WTC11 (cell line): ENCODE results near the gene KIF11. TPM values are rescaled to one million over a fixed set of nuclear protein-coding genes. Genes with fewer than 3 reads are reported as not detected.

ENCODE experiments used
- ATAC-seq: fragments of 200-7000 bp; cut with Tn5 transposase; 2 replicates; pipeline ENCODE4 v1.10.0; 2021; ENCODE audit warnings: mild to moderate bottlenecking, moderate library complexity
- CTCF ChIA-PET: fragments of 300-600 bp; sonication (Branson Sonifier 250); formaldehyde crosslinking; loops from one replicate; lab custom pipeline; 2021; ENCODE audit warnings: antibody characterized with exemption; lab: Charles Lee
- POLR2A ChIA-PET: fragments of 350-600 bp; sonication (Branson Sonifier 250); formaldehyde crosslinking; loops from one replicate; lab custom pipeline; 2021; ENCODE audit warnings: antibody characterized with exemption; lab: Charles Lee
- DNase-seq: peaks from one replicate; pipeline ENCODE4 v3.0.0; 2021; ENCODE audit warnings: low spot score
- H3K27ac Mint-ChIP-seq: 2 replicates; pipeline ENCODE4 v1.8.0; 2021; ENCODE audit warnings: mixed read lengths
- H3K27me3 Mint-ChIP-seq: 2 replicates; pipeline ENCODE4 v1.8.0; 2021; ENCODE audit warnings: low read depth, mild to moderate bottlenecking, moderate library complexity, mixed read lengths
- H3K36me3 Mint-ChIP-seq: 2 replicates; pipeline ENCODE4 v1.8.0; 2021; ENCODE audit warnings: mixed read lengths
- H3K4me1 Mint-ChIP-seq: 2 replicates; pipeline ENCODE4 v1.8.0; 2022; ENCODE audit warnings: mixed read lengths
- H3K4me3 Mint-ChIP-seq: 2 replicates; pipeline ENCODE4 v1.8.0; 2021; ENCODE audit warnings: mild to moderate bottlenecking, moderate library complexity, mixed read lengths
- H3K9me3 Mint-ChIP-seq: 2 replicates; pipeline ENCODE4 v1.8.0; 2021; ENCODE audit warnings: mixed read lengths
- AFF4 ChIP-seq: sonication (generic); formaldehyde crosslinking; IDR thresholded peaks from 2 replicates; pipeline ENCODE4 v1.8.1; 2023; ENCODE audit warnings: mild to moderate bottlenecking, missing genetic modification reagents, borderline replicate concordance
- CBFB ChIP-seq: sonication (generic); formaldehyde crosslinking; IDR thresholded peaks from 2 replicates; pipeline ENCODE4 v1.8.1; 2022; ENCODE audit warnings: mild to moderate bottlenecking, low read depth, missing genetic modification reagents
- CREM ChIP-seq: sonication (generic); formaldehyde crosslinking; IDR thresholded peaks from 2 replicates; pipeline ENCODE4 v1.8.1; 2022; ENCODE audit warnings: mild to moderate bottlenecking, missing genetic modification reagents, moderate library complexity
- EMX1 ChIP-seq: fragments of 250-450 bp; sonication (Bioruptor Pico); IDR thresholded peaks from 2 replicates; pipeline ENCODE4 v1.8.0; 2021; ENCODE audit warnings: mild to moderate bottlenecking
- FOXK1 ChIP-seq: sonication (generic); formaldehyde crosslinking; IDR thresholded peaks from 2 replicates; pipeline ENCODE4 v1.8.0; 2022; ENCODE audit warnings: mild to moderate bottlenecking, moderate library complexity, missing genetic modification reagents
- FOXP4 ChIP-seq: sonication (generic); formaldehyde crosslinking; IDR thresholded peaks from 2 replicates; pipeline ENCODE4 v1.8.0; 2022; ENCODE audit warnings: mild to moderate bottlenecking, missing genetic modification reagents
- GABPB1 ChIP-seq: sonication (generic); formaldehyde crosslinking; IDR thresholded peaks from 2 replicates; pipeline ENCODE4 v1.8.1; 2023; ENCODE audit warnings: mild to moderate bottlenecking, missing genetic modification reagents
- MXD4 ChIP-seq: fragments of 250-450 bp; sonication (Bioruptor Pico); IDR thresholded peaks from 2 replicates; pipeline ENCODE4 v1.8.0; 2021; ENCODE audit warnings: mild to moderate bottlenecking, moderate library complexity, borderline replicate concordance
- NFE2L1 ChIP-seq: sonication (generic); formaldehyde crosslinking; IDR thresholded peaks from 2 replicates; pipeline ENCODE4 v1.8.1; 2023; ENCODE audit warnings: missing genetic modification reagents
- OVOL2 ChIP-seq: fragments of 250-450 bp; sonication (Bioruptor Pico); IDR thresholded peaks from 2 replicates; pipeline ENCODE4 v1.9.0; 2021; ENCODE audit warnings: mild to moderate bottlenecking, borderline replicate concordance
- SMAD3 ChIP-seq: sonication (generic); formaldehyde crosslinking; IDR thresholded peaks from 2 replicates; pipeline ENCODE4 v1.8.0; 2022; ENCODE audit warnings: missing genetic modification reagents, mild to moderate bottlenecking, borderline replicate concordance
- SOX15 ChIP-seq: fragments of 250-450 bp; sonication (Bioruptor Pico); IDR thresholded peaks from 2 replicates; pipeline ENCODE4 v1.9.0; 2021; ENCODE audit warnings: mild to moderate bottlenecking
- SP1 ChIP-seq: sonication (generic); formaldehyde crosslinking; conservative IDR thresholded peaks from 2 replicates; pipeline ENCODE4 v1.8.1; 2022; ENCODE audit warnings: missing genetic modification reagents
- TEAD1 ChIP-seq: sonication (generic); formaldehyde crosslinking; IDR thresholded peaks from 2 replicates; pipeline ENCODE4 v1.8.0; 2022; ENCODE audit warnings: mild to moderate bottlenecking, missing genetic modification reagents
- ZMAT4 ChIP-seq: fragments of 250-450 bp; sonication (Bioruptor Pico); IDR thresholded peaks from 2 replicates; pipeline ENCODE4 v1.9.0; 2021; ENCODE audit warnings: mild to moderate bottlenecking
- total RNA-seq: library from RNA; stranded (reverse); gene quantifications from 3 replicates; pipeline ENCODE4 v1.2.3, GENCODE V29; 2021
- TF ChIP-seq, protein P1 (sequence below): sonication (generic); formaldehyde crosslinking; IDR thresholded peaks from 2 replicates; pipeline ENCODE4 v1.8.1; 2023; ENCODE audit warnings: mild to moderate bottlenecking, moderate library complexity, missing genetic modification reagents
- TF ChIP-seq, protein P2 (sequence below): fragments of 250-450 bp; sonication (Bioruptor Pico); conservative IDR thresholded peaks from 2 replicates; pipeline ENCODE4 v1.9.0; 2021; ENCODE audit warnings: mild to moderate bottlenecking
- TF ChIP-seq, protein P3 (sequence below): sonication (generic); formaldehyde crosslinking; conservative IDR thresholded peaks from 2 replicates; pipeline ENCODE4 v1.8.1; 2023; ENCODE audit warnings: mild to moderate bottlenecking, low read depth, missing genetic modification reagents, moderate library complexity

The KIF11 gene
- total RNA-seq, 1 experiment from 2014 or later: 55.7 TPM

GRCh38 chr10:92695679-92696605 is 103.0 kb downstream of the KIF11 start:
- Mint-ChIP-seq H3K4me3 (peak overlapping the region; percentile 73), H3K4me1 (peaks cover 62% of the 10 kb centered on the region), H3K36me3 (peaks cover 2% of the 10 kb centered on the region; the same call in 1 of the 2 replicates), H3K9me3 (no peaks in the 10 kb centered on the region), H3K27ac (no peak overlapping the region), H3K27me3 (peaks cover 98% of the 10 kb centered on the region)
- DNase-seq (peak; percentile 64), ATAC-seq (peak; percentile 19)
- TF ChIP-seq, protein P1, sequence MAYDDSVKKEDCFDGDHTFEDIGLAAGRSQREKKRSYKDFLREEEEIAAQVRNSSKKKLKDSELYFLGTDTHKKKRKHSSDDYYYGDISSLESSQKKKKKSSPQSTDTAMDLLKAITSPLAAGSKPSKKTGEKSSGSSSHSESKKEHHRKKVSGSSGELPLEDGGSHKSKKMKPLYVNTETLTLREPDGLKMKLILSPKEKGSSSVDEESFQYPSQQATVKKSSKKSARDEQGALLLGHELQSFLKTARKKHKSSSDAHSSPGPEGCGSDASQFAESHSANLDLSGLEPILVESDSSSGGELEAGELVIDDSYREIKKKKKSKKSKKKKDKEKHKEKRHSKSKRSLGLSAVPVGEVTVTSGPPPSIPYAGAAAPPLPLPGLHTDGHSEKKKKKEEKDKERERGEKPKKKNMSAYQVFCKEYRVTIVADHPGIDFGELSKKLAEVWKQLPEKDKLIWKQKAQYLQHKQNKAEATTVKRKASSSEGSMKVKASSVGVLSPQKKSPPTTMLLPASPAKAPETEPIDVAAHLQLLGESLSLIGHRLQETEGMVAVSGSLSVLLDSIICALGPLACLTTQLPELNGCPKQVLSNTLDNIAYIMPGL (CRISPR knock-in tag): peak; percentile 44; the same call in 1 of the 2 replicates
- TF ChIP-seq, protein P2, sequence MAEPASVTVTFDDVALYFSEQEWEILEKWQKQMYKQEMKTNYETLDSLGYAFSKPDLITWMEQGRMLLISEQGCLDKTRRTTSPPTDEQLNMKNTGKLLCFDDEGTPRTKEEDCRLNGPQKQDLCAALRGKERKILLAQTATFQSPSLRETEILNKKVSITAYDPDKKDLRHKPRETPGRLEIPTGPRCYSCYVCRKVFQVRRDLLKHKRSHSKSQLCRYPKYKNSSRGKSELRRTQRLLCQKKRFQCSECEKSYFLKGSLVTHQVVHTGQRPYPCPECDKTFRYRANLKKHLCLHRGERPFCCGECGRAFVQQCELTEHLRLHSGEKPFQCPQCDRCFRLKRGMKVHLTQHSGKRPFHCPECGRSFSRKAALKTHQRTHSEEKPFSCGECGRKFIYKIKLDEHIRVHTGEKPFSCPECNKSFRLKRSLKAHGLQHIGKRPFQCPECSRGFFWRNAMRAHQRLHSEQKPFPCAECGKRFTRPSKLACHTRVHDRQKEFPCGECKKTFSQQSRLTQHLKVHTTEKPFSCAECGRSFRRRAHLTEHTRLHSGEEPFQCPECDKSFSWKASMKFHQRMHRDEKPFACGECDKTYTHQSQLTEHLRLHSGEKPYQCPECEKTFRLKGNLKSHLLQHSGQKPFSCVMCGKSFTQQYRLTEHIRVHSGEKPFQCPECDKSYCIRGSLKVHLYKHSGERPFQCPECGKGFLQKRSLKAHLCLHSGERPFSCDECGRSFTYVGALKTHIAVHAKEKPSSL (CRISPR knock-in tag): no peak
- TF ChIP-seq TEAD1 (CRISPR knock-in tag) (no peak), SMAD3 (CRISPR knock-in tag) (0 out of 2 replicates have a peak, but pooled peaks have one; percentile 28)
- TF ChIP-seq, protein P3, sequence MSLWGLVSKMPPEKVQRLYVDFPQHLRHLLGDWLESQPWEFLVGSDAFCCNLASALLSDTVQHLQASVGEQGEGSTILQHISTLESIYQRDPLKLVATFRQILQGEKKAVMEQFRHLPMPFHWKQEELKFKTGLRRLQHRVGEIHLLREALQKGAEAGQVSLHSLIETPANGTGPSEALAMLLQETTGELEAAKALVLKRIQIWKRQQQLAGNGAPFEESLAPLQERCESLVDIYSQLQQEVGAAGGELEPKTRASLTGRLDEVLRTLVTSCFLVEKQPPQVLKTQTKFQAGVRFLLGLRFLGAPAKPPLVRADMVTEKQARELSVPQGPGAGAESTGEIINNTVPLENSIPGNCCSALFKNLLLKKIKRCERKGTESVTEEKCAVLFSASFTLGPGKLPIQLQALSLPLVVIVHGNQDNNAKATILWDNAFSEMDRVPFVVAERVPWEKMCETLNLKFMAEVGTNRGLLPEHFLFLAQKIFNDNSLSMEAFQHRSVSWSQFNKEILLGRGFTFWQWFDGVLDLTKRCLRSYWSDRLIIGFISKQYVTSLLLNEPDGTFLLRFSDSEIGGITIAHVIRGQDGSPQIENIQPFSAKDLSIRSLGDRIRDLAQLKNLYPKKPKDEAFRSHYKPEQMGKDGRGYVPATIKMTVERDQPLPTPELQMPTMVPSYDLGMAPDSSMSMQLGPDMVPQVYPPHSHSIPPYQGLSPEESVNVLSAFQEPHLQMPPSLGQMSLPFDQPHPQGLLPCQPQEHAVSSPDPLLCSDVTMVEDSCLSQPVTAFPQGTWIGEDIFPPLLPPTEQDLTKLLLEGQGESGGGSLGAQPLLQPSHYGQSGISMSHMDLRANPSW: no peak
- ChIA-PET POLR2A (no interaction called here), CTCF (no interaction called here)

- POLR2A ChIA-PET: no interaction called here
- peaks cover 96% of the 10 kb centered on the region for H3K27me3 Mint-ChIP-seq
- H3K9me3 Mint-ChIP-seq: no peaks in the 10 kb centered on the region
- peaks cover 2% of the 10 kb centered on the region; the same call in 1 of the 2 replicates for H3K36me3 Mint-ChIP-seq
- no peak for DNase-seq
- peak overlapping the region; percentile 73 for H3K4me3 Mint-ChIP-seq
- CTCF ChIA-PET: no interaction called here
- peak; percentile 5; the same call in 1 of the 2 replicates for ATAC-seq
- peaks cover 59% of the 10 kb centered on the region for H3K4me1 Mint-ChIP-seq
- H3K27ac Mint-ChIP-seq: no peak overlapping the region
- TF ChIP-seq GABPB1 (CRISPR knock-in tag): no peak
- TF ChIP-seq AFF4 (CRISPR knock-in tag): no peak
- TF ChIP-seq FOXP4 (CRISPR knock-in tag): no peak
- no peak for TF ChIP-seq NFE2L1 (CRISPR knock-in tag)
- TF ChIP-seq EMX1 (CRISPR knock-in tag): no peak
- no peak for TF ChIP-seq FOXK1 (CRISPR knock-in tag)
- no peak for TF ChIP-seq SP1 (CRISPR knock-in tag)
- TF ChIP-seq CBFB (CRISPR knock-in tag): no peak
- TF ChIP-seq TEAD1 (CRISPR knock-in tag): no peak
- no peak for TF ChIP-seq ZMAT4 (CRISPR knock-in tag)
- TF ChIP-seq SOX15 (CRISPR knock-in tag): no peak
- TF ChIP-seq CREM: no peak
- no peak for TF ChIP-seq MXD4 (CRISPR knock-in tag)
- TF ChIP-seq OVOL2: no peak
Observed at GRCh38 chr10:92696606-92697383, 103.9 kb downstream of the KIF11 start.
